Cortex of kidney (tissue), 1 donor: ENCODE measurements around the gene CFHR5.
"Not testable (repeated sequence)": the region's sequence is repeated elsewhere in the genome, so short reads cannot be mapped to it uniquely, and the experiment has no call there.

ENCODE experiments used
- DNase-seq: peaks from one replicate; lab custom pipeline; 2025; lab: John Stamatoyannopoulos, UW

The CFHR5 gene

GRCh38 chr1:197021716-197022115 is 44.4 kb downstream of the CFHR5 start:
- DNase-seq, result no peak

GRCh38 chr1:197024460-197024859 is 47.1 kb downstream of the CFHR5 start:
- no peak for DNase-seq

- DNase-seq, result no peak
These were observed 50.0 kb downstream of the CFHR5 start for GRCh38 chr1:197027359-197027758.

GRCh38 chr1:197029749-197030148 is 52.4 kb downstream of the CFHR5 start:
- no peak for DNase-seq

- not testable (repeated sequence) for DNase-seq
These were observed 57.4 kb downstream of the CFHR5 start for GRCh38 chr1:197034631-197035339.

- DNase-seq, result no peak
These were observed 59.5 kb downstream of the CFHR5 start for GRCh38 chr1:197036861-197037260.

GRCh38 chr1:197041486-197042353 is 64.4 kb downstream of the CFHR5 start:
- DNase-seq, result no peak

GRCh38 chr1:197042676-197043341 is 65.5 kb downstream of the CFHR5 start:
- no peak for DNase-seq

GRCh38 chr1:197049100-197049499 is 71.7 kb downstream of the CFHR5 start:
- DNase-seq, result no peak
